NT2/D1 (cell line): ENCODE results near the gene WDR86.
A peak's percentile ranks its signal among the peaks of the same experiment; 100 is the strongest.

Experiments used
- DNase-seq: peaks from one replicate; pipeline ENCODE4 v3.0.0-alpha.2; 2011; ENCODE audit warnings: low read depth, low spot score
- H3K27me3 ChIP-seq: 2 replicates; pipeline ENCODE4 v1.6.0; 2011; ENCODE audit warnings: mild to moderate bottlenecking; ENCODE audit not compliant: insufficient read length, insufficient read depth
- H3K36me3 ChIP-seq: 2 replicates; pipeline ENCODE4 v1.6.1; 2011; ENCODE audit warnings: mild to moderate bottlenecking, low read length, mixed read lengths; ENCODE audit not compliant: insufficient read depth, insufficient read length
- H3K4me1 ChIP-seq: 2 replicates; pipeline ENCODE4 v1.5.1; 2011; ENCODE audit not compliant: insufficient read depth, insufficient read length
- H3K4me3 ChIP-seq: 2 replicates; pipeline ENCODE4 v1.5.1; 2011; ENCODE audit warnings: low read depth; ENCODE audit not compliant: insufficient read length
- H3K9ac ChIP-seq: 2 replicates; pipeline ENCODE4 v1.6.0; 2011; ENCODE audit warnings: low read depth; ENCODE audit not compliant: insufficient read length
- H3K9me3 ChIP-seq: 2 replicates; pipeline ENCODE4 v1.5.1; 2011; ENCODE audit warnings: mild to moderate bottlenecking, low read length; ENCODE audit not compliant: insufficient read depth
- SUZ12 ChIP-seq: IDR thresholded peaks from 2 replicates; pipeline ENCODE4 v1.6.1; 2011; ENCODE audit not compliant: insufficient read length, insufficient read depth; ENCODE audit errors: extremely low read depth
- YY1 ChIP-seq: IDR thresholded peaks from 2 replicates; pipeline ENCODE4 v1.6.1; 2011; ENCODE audit not compliant: insufficient read length, insufficient read depth
- ZNF274 ChIP-seq: IDR thresholded peaks from 2 replicates; pipeline ENCODE4 v1.6.1; 2011; ENCODE audit warnings: mild to moderate bottlenecking, low read depth, low read length

Gene WDR86

DNA sequence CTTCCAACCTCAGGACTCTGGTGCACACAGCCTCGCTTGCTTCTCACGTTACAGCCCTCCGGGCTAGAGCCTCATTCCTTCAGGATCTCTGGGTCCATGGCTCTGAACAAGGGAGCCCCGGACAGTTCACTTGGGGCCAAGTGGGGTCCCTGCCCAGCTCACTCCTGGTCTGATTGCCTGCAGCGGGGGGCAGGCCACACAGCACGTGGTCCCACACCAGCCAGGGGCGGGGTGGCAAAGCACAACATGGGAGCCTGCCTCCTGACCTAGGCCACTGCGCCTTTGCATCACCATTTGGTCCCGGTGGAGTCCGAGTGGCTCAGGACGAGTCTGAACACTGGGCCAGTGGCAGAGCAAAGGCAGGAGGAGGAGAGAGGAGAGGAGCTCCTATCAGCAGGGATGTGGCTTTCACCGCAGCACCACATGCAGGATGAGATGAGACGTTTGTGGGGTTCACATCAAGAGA is 43.5 kb upstream of the WDR86 start:
- Histone ChIP-seq H3K36me3 (no peaks in the 10 kb centered on the region), H3K27me3 (no peaks in the 10 kb centered on the region), H3K9ac (no peak overlapping the region), H3K4me3 (no peak overlapping the region), H3K4me1 (peaks cover 11% of the 10 kb centered on the region), H3K9me3 (peaks cover 10% of the 10 kb centered on the region; the same call in 1 of the 2 replicates)
- TF ChIP-seq YY1, result no peak
- no peak for TF ChIP-seq SUZ12
- TF ChIP-seq ZNF274, result no peak
- no peak for DNase-seq

GRCh38 chr7:151452680-151453325 is 43.0 kb upstream of the WDR86 start:
- H3K27me3 ChIP-seq, result peaks cover 4% of the 10 kb centered on the region
- peaks cover 11% of the 10 kb centered on the region for H3K4me1 ChIP-seq
- H3K4me3 ChIP-seq, result no peak overlapping the region
- TF ChIP-seq SUZ12, result no peak
- no peak for TF ChIP-seq ZNF274
- TF ChIP-seq YY1, result no peak
- H3K9me3 ChIP-seq, result peaks cover 4% of the 10 kb centered on the region; the same call in 1 of the 2 replicates
- no peak for DNase-seq
- no peaks in the 10 kb centered on the region for H3K36me3 ChIP-seq
- no peak overlapping the region for H3K9ac ChIP-seq

- DNase-seq, result no peak
- Histone ChIP-seq H3K9ac (no peak overlapping the region), H3K27me3 (peaks cover 4% of the 10 kb centered on the region), H3K36me3 (no peaks in the 10 kb centered on the region), H3K4me1 (peaks cover 11% of the 10 kb centered on the region), H3K9me3 (no peaks in the 10 kb centered on the region), H3K4me3 (no peak overlapping the region)
- TF ChIP-seq SUZ12 (no peak), ZNF274 (no peak), YY1 (no peak)
These were observed 42.1 kb upstream of the WDR86 start for GRCh38 chr7:151451626-151452571.

GRCh38 chr7:151451156-151451555 is 41.3 kb upstream of the WDR86 start:
- H3K4me1 ChIP-seq, result peaks cover 6% of the 10 kb centered on the region
- no peak overlapping the region for H3K4me3 ChIP-seq
- TF ChIP-seq YY1, result no peak
- no peak for TF ChIP-seq ZNF274
- TF ChIP-seq SUZ12, result no peak
- H3K9ac ChIP-seq, result no peak overlapping the region
- no peaks in the 10 kb centered on the region for H3K36me3 ChIP-seq
- no peaks in the 10 kb centered on the region for H3K9me3 ChIP-seq
- H3K27me3 ChIP-seq, result peaks cover 4% of the 10 kb centered on the region
- no peak for DNase-seq

DNA sequence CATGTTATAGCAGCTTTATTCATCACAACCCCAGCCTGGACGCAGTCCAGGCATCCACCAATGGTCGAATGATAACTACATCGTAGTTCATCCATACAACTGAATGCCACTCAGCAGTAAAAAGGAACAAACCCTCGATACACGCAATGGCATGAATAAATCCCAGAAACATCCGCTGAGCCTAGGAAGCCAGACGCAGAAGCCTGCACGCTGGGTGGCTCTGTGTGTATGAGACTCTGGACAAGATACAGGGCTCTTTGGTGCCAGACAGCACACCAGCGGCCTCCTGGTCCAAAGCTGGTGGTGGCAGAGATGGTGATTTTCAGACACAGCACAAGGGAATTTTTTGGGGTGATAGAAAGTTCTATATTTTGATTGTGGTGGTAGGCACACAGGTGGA is 40.2 kb upstream of the WDR86 start:
- DNase-seq, result no peak
- Histone ChIP-seq H3K4me3 (no peak overlapping the region), H3K27me3 (peaks cover 4% of the 10 kb centered on the region), H3K9me3 (no peaks in the 10 kb centered on the region), H3K9ac (no peak overlapping the region), H3K36me3 (no peaks in the 10 kb centered on the region), H3K4me1 (peaks cover 6% of the 10 kb centered on the region)
- TF ChIP-seq SUZ12 (no peak), ZNF274 (no peak), YY1 (no peak)

DNA sequence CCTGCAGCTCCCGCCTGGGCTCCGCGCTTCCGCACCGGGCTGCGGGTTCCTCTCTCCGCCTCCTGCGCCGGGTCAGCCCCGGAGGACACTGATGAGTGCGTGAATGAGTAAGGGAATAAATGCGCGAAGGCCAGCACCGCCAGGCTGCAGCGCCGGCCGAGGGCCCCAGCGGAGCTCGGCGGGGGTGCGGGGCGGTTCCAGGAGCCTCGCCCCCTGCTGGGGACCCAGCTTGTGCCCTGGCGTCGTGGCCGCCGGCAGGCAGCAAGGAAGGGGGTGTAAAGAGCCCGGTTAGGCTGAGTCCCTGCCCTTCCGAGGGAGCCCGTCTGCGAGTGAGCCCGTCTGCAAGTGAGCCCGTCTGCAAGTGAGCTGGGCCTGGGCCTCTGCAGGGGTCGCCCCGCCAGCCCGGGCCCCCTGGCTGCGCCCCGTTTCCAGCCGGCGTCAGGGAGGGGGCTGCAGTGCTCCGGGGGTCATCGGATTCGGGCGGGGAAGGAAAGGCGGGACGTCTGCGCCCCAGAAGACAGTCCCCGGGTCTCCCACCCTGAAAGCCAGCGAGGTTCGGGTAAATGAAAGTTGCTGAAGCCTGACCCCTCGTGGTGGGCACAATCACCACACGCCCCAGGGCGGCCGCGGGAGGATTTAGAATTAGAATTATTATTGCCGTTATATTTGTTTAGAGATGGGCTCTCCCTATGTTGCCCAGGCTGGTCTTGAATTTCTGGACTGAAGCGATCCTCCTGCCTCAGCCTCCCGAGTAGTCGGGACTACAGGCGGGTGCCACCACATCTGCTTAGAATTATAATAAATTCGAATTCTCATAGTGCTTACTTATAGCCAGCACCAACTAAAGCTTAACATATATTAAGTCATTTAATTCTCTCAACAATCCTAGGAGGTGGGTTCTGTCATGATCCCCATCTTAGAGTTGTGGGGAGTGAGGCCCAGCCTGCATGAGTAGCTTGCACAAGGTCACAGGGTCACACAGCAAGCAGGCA is 38.7 kb upstream of the WDR86 start:
- TF ChIP-seq SUZ12 (no peak), YY1 (no peak), ZNF274 (no peak)
- Histone ChIP-seq H3K36me3 (no peaks in the 10 kb centered on the region), H3K4me3 (peak overlapping the region; percentile 26), H3K9me3 (no peaks in the 10 kb centered on the region), H3K4me1 (peaks cover 6% of the 10 kb centered on the region), H3K9ac (peak overlapping the region; percentile 70), H3K27me3 (peaks cover 4% of the 10 kb centered on the region)
- DNase-seq, result no peak
